Tibial artery (tissue), 4 donors: ENCODE data around the gene PRAC1.
"Not testable (repeated sequence)": the region's sequence is repeated elsewhere in the genome, so short reads cannot be mapped to it uniquely, and the experiment has no call there.

Experiments used
- DNase-seq, 2 donors: peaks; one replicate each; pipeline ENCODE4 v3.0.0-alpha.2; 2019
- H3K27ac ChIP-seq, 2 donors: fragments of 200-600 bp; sonication (generic) in 1 of 2; 1 replicate in 1 of 2; 2 replicates in 1 of 2; pipeline ENCODE4 v1.5.1; 2018 to 2019; ENCODE audit warnings: mild to moderate bottlenecking in 1 of 2
- H3K27me3 ChIP-seq, 2 donors: fragments of 200-600 bp; sonication (generic) in 1 of 2; one replicate each; pipeline versions ENCODE4 v1.5.1 to v1.6.0; 2016 to 2019
- H3K36me3 ChIP-seq, 3 donors: fragments of 200-600 bp; sonication (generic) in 2 of 3; one replicate each; pipeline ENCODE4 v1.5.1; 2016 to 2019; ENCODE audit warnings: mild to moderate bottlenecking in 2 of 3
- H3K4me1 ChIP-seq, 4 donors: fragments of 200-600 bp; sonication (generic) in 2 of 4; 1 replicate in 3 of 4; 2 replicates in 1 of 4; pipeline ENCODE4 v1.5.1; 2016 to 2019
- H3K4me3 ChIP-seq, 2 donors: fragments of 200-600 bp; sonication (generic) in 1 of 2; 1 replicate in 1 of 2; 2 replicates in 1 of 2; pipeline ENCODE4 v1.5.1; 2018 to 2019; ENCODE audit warnings: mild to moderate bottlenecking in 2 of 2
- H3K9me3 ChIP-seq, 3 donors: fragments of 200-600 bp; sonication (generic) in 1 of 3; one replicate each; pipeline ENCODE4 v1.5.1; 2016 to 2019
- CTCF ChIP-seq, 2 experiments: fragments of 200-600 bp in 1 of 2; fragments of 450-650 bp in 1 of 2; IDR thresholded peaks; one replicate each; pipeline ENCODE4 v1.5.1; 2017 to 2019; ENCODE audit warnings: antibody characterized with exemption in 2 of 2, mild to moderate bottlenecking in 1 of 2, moderate library complexity in 1 of 2
- intact Hi-C: fragments of 100-400 bp; cut with DNase I; formaldehyde crosslinking; loops from one replicate; pipeline ENCODE4 v1.15.0; 2023; ENCODE audit warnings: low total_unique reads

The PRAC1 gene

DNA sequence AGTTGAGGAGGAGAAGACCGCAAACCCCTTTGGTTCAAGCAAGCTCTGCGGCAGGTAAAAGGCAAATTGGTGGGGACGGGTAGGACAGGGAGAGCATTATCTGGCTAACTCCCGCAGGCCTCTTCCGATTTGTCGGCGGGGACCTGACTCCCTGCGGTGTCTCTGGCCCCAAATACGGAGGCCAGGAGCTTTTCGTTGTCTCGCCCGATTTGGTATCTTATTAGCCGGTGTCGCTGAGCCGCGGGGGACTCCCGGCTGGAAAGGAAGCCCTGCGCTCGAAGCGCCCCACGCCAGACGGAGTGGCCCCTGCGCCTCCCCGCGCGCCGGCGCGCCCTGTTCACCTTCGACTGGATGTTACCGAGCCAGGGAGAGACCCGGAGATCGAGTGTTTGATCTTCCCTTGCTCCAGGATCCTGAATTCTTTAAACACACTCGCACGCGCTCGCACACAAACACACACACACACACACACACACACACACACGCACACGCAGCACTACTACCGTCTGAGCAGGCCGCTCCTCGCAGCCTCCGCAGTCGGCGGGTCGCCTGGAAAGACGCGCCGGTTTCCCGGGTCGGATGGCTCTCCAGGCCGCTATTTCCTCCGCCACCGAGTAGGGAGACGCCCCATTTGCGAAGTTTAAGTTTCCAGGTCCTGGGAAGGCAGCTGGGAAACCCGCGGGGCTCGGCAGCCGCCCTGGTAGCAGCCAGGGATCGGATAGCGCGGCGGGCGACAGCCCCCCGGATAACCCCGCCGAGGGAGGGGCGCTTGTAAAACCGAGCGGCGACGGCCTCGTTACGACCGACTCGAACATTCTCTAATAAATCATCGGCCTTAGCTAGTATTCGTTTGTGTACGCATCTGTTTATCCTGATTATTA, 3.3 kb downstream of the PRAC1 start:
- peaks cover 7 to 94% of the 10 kb centered on the region in 2 donors for H3K27me3 ChIP-seq
- no peak for DNase-seq
- intact Hi-C loops, result no loop called here
- H3K27ac ChIP-seq, result no peak overlapping the region
- H3K9me3 ChIP-seq, result no peaks in the 10 kb centered on the region
- no peak overlapping the region for H3K4me3 ChIP-seq
- TF ChIP-seq CTCF (IDR thresholded peaks at IDR 0.05), result no peak
- peaks cover 0 to 21% (median 10%) of the 10 kb centered on the region in 4 donors for H3K4me1 ChIP-seq
- no peaks in the 10 kb centered on the region for H3K36me3 ChIP-seq

DNA sequence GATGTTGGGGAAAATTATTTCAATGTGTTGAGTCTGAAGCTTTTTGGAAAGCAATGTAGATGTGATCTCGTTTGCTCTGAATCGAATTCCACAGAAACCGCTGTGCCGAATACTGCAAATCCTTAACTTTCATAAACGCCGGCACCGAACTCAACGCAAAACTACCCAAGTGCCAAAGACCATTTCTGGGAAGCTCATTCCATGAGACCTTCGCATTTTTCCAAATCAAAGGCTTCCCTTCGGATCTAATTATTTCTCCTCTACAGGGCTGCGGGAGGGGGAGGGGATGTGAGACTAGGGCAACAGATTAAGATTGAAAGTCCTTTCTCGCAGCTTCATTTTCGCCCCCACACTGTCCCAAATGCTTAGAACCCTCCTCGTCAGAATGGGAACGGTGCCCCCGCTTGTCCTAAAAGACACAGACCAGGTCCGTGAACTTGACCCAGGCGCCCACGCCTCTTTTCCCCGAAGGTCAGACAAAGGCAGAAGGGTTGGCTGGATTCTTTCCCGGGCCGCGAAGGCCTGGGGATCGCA, 4.0 kb downstream of the PRAC1 start:
- TF ChIP-seq CTCF (IDR thresholded peaks at IDR 0.05), result no peak
- DNase-seq, result no peak
- intact Hi-C loops, result no loop called here
- Histone ChIP-seq H3K27ac (no peak overlapping the region), H3K27me3 (peaks cover 7 to 94% of the 10 kb centered on the region in 2 donors), H3K4me1 (peaks cover 0 to 14% (median 6%) of the 10 kb centered on the region in 4 donors), H3K4me3 (no peak overlapping the region), H3K9me3 (no peaks in the 10 kb centered on the region), H3K36me3 (no peaks in the 10 kb centered on the region)

GRCh38 chr17:48717367-48718226, 4.7 kb downstream of the PRAC1 start:
- Histone ChIP-seq H3K4me3 (no peak overlapping the region), H3K27ac (no peak overlapping the region), H3K36me3 (no peaks in the 10 kb centered on the region), H3K27me3 (peaks cover 4 to 94% of the 10 kb centered on the region in 2 donors), H3K4me1 (peaks cover 0 to 13% (median 6%) of the 10 kb centered on the region in 4 donors), H3K9me3 (no peaks in the 10 kb centered on the region)
- intact Hi-C loops, result no loop called here
- DNase-seq, result no peak
- no peak for TF ChIP-seq CTCF (IDR thresholded peaks at IDR 0.05)

GRCh38 chr17:48716549-48716948, 5.8 kb downstream of the PRAC1 start:
- H3K4me3 ChIP-seq, intact Hi-C loops, DNase-seq, H3K27ac ChIP-seq, H3K36me3 ChIP-seq, H3K9me3 ChIP-seq: not testable (repeated sequence)
- Histone ChIP-seq H3K27me3 (peaks cover 0 to 94% of the 10 kb centered on the region in 2 donors), H3K4me1 (peaks cover 0 to 13% (median 6%) of the 10 kb centered on the region in 4 donors)

DNA sequence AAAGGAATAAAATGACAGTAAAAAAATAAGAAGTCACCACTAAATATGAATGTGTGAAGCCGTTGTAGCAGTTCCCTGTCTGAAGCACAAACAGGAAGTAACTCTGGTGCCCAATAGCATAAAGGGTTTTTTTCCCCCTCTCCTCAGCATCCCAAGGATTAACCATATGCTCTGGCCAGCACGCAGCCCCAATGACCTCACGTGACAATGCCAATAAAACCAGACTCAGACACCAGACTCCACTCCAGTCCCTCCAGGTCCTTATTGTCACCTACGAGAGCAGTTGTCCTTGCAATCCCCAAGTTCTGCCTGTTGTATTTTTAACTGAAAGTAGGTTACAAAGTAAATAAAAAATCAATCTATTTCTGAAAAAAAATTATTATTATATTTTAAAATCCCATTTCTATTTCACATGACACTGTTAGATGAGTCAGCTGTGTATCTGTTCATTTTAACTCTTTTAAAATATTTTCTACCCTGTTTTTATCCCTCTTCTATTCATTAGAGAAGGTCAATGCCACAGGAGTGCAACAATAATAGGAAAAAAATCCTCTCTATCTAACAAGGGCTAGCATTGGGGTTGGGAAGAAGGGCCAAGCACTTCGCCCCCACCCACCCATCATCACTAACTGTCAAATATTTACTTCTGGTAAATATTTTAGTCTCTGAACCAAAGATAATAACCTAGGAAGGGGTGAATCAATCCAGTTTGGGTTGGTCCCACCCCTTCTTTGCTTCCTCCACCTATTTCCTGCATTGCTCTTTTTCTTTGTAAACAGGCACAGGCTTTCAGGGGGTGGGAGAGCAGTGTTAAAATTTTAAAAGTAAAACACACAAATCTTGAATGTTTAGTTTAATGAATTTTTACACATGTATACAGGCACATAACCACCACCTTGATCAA, 6.6 kb downstream of the PRAC1 start:
- H3K4me3 ChIP-seq, result no peak overlapping the region
- H3K9me3 ChIP-seq, result no peaks in the 10 kb centered on the region
- intact Hi-C loops, result no loop called here
- peaks cover 0 to 94% of the 10 kb centered on the region in 2 donors for H3K27me3 ChIP-seq
- peaks cover 0 to 13% (median 6%) of the 10 kb centered on the region in 4 donors for H3K4me1 ChIP-seq
- no peak overlapping the region for H3K27ac ChIP-seq
- TF ChIP-seq CTCF (IDR thresholded peaks at IDR 0.05), result no peak
- DNase-seq, result no peak
- no peaks in the 10 kb centered on the region for H3K36me3 ChIP-seq
